Measurements from ENCODE around the gene EFCAB6. TPM values are rescaled to one million over a fixed set of nuclear protein-coding genes. Genes with fewer than 3 reads are reported as not detected.

The EFCAB6 gene
- total RNA-seq, 1 donor from 2014 or later: 0.26 TPM

DNA sequence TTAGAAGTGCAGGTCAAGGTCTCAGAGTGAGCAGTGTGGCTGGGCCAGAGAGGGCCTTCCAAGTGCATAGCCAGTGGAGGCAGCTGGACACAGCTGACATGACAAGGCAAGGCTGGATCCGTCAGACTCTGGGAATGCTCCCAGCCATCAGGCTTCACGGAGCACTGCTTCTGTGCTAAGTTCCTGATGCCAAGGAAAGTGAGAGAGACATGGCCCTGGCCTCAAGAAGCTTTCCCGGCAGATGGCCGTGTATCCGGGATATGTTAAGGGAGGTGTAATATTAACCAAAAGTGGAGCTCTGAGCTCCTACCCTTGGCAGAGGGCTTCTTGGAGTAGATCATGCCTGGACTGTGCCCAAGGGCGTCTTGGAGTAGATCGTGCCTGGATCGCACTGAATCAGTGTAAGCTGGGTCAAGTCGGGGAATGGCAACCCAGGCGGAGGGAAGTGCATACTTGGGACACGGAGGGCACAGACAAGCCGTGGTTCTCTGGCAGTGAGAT is 7.4 kb upstream of the EFCAB6 start:
- no peak for DNase-seq (ENCODE audit: low read depth, low spot score)

DNA sequence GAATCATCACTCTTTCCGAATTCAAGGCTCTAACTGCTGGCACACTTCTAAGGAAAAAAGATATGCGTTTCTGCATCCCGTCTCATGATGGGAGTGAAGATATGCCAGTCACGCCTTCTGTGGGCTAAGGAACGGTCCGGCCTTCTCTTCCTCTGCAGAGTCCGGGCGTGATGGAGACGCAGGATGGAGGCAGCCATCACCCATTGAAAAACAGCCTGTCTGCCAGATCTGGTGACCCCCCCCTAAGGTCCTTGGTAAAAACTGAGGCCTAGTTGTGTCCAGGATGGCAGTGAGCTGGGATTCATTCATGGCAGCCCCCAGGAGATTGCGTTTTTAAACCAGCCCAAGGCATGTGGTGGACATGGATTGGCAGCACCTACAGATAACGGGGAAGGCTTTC is 6.9 kb upstream of the EFCAB6 start:
- no peak for DNase-seq (ENCODE audit: low read depth, low spot score)

DNA sequence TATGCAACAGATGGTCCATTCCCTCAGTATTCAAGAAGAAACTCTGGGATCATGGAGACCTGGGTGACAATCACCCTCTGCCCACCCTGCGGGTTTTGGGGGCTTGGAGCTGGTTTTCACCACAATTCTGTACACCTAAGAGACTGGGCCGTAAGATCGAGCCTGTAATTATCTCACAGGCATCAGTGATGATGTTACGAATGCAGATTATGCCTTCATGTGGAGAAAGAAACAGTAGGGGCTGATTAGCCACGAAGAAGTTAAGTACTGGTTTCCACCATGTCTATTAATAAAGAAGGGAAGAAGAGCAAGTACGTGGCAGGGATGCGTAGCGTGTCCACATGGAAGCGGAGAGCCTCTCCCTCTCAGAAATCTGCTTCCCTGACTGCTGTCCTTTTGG is 5.3 kb upstream of the EFCAB6 start:
- no peak for DNase-seq (ENCODE audit: low read depth, low spot score)

DNA sequence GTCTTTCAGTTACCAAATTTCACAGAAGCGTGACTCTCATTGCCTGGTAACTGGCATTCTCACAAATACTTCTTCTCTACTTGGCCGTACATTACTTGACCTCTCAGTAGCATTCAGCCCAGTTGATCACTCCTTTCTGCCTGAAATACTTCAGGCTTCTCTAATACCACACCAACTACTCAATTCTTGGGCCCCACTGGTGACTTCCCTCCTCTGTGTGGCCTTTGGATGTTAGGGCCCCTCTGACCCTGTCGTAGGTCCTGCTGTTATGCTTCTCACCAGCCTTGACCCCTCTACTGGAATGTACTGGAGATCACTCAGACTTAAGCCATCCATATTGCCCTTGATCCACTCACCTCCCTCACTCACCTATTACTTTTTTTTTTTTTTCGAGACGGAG is 2.2 kb upstream of the EFCAB6 start:
- DNase-seq (ENCODE audit: low read depth, low spot score): no peak

DNA sequence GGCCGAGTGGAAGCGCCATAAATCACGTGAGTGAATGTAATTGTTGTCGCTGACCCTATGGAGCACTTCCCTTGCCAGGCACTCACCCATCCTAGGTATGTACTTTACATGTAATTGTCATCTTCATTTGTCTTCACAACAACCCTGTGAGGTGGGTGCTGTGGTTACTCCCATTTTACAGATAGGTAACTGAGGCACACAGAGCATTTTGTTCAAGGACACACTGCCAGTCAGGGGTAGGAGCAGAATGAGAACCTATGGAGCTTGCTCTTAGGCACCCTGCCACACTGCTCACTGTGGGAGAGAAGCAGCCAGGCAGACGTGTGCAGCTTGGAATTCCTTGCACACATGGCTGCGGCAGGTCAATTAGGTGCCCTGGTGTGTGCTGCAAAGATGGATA is 785 bp upstream of the EFCAB6 start:
- DNase-seq (ENCODE audit: low read depth, low spot score): no peak

DNA sequence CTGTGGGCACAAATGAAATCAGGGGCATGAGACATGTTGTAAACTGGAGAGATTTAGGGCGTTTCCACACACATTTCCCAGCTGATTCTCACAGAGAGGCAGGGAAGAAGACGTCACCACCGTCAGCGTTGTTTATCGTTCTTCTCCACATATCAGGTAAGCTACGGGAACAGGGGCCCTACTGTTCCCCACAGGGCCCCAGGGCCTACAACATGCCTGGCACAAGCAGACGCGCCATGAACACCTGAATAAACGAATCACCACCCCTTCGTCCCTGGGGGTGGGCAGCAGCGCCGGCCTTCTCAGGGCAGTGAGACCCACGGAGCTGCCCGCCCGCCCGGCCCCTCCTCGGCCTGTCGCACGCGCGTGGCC is 342 bp downstream of the EFCAB6 start:
- no peak for DNase-seq (ENCODE audit: low read depth, low spot score)

DNA sequence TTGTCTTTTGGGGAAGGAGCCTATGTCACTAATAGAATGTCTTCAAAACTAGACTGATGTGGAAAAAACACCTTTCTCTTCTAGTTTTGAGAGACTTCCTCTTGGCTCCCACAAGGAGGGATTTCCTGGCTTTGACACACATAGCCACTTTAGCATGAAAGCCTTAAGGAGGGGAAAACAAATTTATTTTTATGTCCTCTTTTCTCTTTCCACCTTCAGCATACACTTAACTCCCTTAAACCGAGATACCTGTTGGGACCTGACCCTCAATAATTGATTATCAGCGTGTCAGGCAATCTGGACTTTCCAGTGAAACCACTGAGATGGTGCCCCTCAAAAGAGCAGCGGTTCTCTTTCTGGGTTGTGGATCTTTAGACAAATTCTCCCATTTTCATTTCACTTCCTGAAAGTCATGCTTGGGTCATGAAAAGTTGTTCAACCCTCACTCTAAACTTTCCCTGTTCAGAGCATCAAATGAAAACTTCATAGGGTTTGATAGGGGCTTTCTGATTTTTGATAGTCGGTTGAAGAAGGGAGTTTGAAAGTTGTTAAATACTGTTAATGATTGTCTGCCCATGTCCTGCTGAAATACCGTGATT is 9.1 kb downstream of the EFCAB6 start:
- DNase-seq (ENCODE audit: low read depth, low spot score): no peak

DNA sequence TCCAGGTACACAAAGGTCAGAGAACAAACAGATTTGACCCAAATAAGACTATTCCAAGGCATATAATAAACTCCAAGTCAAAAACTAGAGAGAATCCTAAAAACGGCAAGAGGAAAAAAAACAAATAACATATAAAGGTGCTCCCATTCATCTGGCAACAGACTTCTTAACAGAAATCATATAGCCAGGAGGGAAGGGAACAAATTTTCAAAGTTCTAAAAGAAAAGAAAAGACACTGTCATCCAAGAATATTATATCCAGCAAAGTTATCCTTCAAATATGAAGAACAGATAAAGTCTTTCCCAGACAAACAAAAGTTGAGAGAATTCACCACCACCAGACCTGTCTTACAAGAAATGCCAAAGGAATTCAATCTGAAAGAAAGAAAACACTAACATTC is 11.1 kb downstream of the EFCAB6 start:
- no peak for DNase-seq (ENCODE audit: low read depth, low spot score)

DNA sequence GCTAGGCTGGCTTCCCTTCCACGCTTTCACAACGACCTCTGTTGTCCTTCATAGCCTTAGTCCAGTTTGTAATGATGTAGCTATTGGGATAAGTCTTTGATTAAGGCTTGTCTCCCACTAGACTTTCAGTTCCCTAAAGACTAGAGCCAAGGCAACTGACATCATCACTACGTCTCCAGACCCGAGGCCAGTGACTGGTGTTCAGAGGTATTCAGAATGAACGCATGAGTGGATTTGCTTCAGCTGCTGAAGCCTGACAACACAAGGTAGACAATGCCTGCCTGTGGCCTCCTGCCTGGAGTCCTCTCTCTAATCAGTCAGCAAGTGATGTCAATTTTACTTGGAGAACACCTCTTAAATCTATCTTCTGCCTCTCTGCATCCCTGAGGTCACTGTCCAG is 13.6 kb downstream of the EFCAB6 start:
- no peak for DNase-seq (ENCODE audit: low read depth, low spot score)

DNA sequence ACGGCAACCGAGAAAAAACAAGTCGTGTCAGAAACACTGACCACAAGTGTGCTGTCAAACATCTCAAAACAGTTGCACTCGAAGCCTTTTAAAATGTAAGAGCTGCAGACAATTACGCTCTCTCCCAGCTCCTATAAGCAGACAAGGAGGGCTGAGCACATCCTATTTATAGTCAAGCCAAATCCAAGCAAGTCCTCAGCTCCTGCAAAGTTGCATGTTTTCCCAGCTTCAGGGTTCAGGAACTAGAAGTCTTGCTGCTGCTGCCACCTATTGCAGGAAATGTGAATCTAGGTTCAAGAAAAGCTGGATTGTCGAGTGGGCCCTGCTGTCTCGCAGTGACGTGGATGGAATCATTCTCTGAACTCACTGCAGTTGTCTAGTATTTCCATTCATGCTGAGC is 15.5 kb downstream of the EFCAB6 start:
- no peak for DNase-seq (ENCODE audit: low read depth, low spot score)

DNA sequence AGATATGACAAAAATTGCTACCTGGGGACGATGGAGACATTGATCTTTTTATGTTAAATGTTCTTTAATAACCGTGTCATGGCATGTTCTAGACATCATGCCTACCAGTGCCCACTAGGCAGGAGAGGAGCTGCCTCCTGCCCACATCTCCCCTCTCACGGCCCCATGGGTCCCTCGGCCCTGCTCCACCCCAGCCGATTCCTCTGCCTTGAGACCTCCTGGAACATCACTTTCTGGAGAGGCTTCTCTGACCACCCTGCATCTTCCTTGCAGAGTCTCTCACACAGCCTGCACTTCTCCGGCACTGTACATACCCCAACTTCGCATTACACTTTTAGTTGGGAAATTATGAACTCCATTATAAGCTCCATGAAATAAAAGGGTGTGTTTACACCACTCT is 16.8 kb downstream of the EFCAB6 start:
- no peak for DNase-seq (ENCODE audit: low read depth, low spot score)

DNA sequence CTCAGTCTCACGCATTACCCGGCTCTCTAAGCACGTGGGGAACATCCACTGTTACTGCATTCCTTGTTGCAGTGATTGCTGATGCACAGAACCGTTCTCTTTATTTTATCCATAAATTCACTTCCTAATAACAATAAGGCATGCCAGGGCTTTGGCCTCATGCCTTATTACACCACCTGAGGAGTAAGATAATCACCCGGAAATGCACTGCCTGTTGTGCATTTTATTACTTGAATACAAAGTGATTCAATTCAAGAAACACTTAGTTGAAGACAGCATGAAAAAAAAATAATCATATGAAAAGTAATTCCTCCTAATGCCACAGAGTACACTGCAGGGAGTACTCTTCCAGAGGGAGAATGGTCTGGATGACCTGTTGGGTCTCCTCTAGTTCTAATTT is 19.2 kb downstream of the EFCAB6 start:
- DNase-seq (ENCODE audit: low read depth, low spot score): no peak

DNA sequence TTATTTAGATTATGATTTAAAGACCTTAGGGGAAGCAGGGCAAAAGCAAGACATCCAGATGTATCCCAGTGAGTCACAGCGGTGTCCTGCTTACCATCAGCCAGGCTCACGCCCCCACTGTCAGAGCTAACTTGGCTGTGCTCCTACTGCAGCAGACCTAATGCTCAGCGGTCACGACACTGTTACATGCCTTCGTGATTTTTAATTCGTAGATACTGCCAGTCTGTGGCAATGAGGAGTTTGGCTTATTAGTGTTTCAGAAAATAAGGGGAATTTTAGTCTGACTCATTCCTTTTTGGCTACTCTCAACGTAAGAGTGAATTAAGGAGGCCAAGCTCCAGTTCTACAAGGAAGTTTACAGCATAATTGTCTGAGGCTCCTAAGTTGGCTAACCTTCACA is 22.7 kb downstream of the EFCAB6 start:
- DNase-seq (ENCODE audit: low read depth, low spot score): no peak

DNA sequence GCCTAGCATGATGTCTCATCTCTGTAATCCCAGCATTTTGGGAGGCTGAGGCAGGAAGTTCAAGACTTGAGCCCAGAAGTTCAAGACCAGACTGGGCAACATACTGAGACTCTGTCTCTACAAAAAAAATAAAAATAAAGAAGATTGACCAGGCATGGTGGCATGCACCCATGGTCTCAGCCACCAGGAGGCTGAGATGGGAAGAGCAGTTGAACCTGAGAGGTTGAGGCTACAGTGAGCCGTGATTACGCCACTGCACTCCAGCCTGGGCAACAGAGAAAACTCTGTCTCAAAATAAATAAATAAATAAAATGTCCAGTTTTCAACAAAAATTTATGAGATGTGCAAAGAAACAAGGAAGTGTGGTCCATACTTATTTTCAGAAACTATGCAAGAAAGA is 28.3 kb downstream of the EFCAB6 start:
- no peak for DNase-seq (ENCODE audit: low read depth, low spot score)

DNA sequence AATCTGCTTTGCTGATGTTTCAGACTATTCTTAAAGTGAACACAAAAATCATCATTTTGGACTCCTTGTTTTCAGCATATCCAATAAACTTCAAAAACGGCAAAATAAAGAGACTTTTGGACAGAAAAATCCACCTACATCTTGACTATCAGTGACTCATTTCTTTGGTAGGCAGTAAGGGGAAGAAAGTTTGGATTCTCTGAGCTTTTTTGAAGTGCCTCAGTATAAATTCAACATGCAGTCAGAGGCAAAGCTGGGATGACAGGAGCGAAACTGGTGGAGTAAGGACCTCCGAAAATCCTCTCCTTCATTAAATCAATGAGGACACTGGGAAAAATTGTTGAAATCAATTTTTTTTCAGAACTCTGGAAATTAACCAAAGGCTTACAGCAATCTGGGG is 29.7 kb downstream of the EFCAB6 start:
- DNase-seq (ENCODE audit: low read depth, low spot score): no peak

DNA sequence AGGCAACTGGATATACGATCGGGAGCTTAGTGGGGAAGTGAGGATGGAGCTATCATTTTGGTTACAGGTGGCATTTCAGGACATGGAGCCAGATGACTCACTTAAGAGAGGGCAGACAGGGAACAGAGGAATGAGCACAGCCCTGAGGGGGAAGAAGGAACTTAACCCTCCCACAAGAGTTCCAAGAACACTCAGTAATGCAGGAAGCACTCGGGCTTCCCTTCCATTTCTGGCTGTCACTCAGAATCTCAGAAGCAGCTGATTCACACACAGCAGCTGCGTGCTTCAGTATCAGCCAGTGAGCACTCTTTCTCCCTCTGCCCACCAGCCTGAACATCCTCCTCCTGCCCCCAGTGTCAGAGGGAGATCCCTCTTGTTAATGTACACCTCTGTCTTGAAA is 34.8 kb downstream of the EFCAB6 start:
- DNase-seq (ENCODE audit: low read depth, low spot score): peak; percentile 73

DNA sequence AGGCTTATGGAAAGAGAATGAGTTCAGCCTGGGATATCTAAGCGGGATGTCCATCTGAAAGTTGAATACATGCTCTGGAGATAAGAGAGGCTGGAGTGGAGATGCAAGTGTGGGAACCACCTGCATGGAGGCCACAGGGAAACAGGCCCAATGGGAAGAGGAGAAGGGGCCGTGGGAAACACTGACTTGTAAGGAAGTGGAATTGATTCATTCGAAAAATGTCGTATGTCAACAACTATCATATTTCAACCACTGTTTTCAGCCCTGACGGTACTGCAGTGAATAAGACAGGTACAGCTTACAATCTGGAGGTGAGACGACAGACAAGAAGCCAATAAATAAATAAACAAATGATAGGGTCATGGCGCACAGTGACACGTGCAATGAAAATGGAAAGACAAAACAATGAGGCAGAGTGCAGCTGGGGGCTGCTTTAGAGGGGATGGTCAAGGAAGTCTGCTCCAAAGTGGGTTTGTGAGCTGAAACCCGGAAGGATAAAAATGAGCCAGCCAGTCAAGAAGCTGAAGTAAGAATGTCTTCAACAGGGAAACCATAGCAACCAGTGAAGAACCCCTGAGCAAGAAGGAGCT is 35.9 kb downstream of the EFCAB6 start:
- no peak for DNase-seq (ENCODE audit: low read depth, low spot score)

DNA sequence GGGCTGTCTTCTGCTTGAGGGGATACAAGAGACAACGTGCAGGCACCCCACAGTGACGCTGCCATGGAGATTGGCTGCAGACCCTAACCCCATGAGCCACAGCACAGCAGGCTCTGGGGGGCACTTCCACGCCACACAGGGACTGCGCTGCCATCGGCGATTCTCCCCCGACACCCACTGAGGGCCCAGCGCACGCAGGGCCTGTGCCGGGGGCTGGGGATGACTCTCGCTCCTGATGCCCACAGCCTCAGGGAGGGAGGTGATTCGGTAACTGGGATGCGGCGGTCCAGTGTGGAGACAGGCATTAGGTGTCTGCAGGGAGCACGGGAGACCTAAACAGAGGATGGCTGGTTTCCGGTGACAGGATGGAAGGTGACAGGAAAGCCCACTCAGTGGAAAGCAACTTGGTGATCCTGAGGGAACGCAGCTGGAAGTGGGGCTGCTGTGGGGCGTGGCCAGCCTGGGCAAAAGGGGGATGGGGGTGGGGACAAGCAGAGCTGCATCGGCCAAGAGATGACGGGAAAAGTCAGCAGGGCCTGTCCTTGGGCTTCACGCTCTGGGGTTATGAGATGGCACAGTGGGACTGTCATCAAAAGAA is 37.7 kb downstream of the EFCAB6 start:
- DNase-seq (ENCODE audit: low read depth, low spot score): no peak

DNA sequence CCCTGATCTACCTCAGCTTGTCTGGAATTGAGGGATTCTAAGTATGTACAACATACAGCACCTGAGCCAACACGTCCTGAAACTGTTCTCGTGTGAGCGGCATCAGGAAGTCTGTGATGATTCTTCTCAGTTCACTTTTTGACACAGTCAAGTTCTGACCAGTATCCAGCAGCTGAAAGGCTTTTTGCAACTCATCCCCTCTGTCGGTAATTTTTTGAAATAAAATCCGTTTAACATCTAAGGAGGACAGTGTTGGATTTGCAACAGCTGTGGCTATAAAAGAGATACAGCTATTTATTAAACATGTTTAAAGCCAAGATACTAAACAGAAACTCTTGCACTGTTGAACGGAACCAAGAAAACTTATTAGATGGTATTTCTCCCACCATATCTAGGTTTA is 39.3 kb downstream of the EFCAB6 start:
- no peak for DNase-seq (ENCODE audit: low read depth, low spot score)

DNA sequence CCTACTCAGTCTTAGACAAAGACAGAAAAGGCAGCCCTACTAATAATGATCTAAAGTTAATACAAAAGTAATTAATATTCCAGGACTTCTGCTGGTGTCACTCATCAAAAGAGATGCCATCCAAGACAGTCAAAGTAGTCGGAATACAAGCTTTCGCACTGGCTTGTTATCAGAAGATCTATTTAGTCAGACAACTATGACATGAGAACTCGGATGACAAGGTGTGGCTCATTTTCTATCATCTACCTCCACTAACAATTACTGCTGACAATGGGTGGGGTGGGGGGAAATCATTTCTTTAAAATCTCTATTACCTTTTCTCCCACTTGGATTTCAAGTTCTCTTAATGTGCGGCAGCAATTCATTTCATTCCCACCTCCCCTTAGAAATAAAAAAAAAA is 56.7 kb downstream of the EFCAB6 start:
- no peak for DNase-seq (ENCODE audit: low read depth, low spot score)

DNA sequence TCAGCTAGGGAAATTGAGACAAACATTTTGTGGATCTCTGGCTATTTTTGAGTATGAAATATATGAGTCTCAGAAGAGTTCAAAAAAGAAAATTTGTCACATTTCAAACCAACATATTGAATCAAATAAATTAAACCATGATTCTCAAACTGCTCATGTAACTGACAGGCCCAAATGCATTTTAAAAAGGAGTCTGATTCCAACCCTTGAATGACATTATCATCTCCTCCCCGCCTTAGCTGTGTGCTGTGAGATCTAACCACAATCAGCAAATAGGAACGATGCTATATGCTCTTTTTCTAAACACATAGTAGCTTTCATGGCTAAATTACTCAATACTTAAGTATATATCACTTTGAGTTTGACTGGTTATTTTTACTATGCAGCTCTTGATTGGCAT is 57.1 kb downstream of the EFCAB6 start:
- no peak for DNase-seq (ENCODE audit: low read depth, low spot score)

DNA sequence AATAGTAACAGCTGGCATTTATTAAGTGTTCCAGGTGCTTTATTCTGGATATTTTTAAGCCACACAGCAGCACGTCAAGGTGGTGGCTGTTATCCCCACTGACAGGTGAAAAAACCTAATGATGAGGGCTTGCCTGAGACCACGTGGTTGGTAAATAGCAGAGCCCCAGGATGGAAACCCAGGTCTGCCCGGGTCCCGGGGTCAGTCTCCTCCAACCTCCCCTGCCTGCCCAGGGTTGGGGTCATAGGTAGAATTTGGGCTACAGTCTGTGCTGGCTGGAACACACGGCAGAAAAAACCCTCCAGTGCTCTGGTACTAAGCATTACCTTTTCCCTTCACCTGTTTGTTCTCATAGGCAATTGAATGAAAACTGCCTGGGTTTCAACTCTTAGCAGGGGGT is 57.9 kb downstream of the EFCAB6 start:
- no peak for DNase-seq (ENCODE audit: low read depth, low spot score)

DNA sequence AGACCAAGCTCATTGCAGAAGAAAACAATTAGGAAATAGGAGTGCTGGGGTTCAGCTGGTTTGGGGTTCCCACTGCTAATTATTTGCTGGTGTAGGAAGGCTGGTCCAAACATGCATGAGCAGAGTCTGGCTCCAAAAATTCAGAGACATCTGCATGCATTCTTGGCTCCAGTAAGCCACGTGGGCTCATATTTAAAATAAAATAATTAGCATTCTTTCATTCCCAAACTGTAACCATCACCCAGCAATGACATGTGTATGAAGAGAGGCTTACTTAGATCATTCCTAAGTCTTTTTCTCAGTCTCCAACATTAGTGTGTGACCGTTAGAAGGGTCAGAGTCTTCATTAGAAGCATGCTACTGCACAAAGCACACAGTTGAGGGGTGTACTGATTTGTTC is 58.4 kb downstream of the EFCAB6 start:
- no peak for DNase-seq (ENCODE audit: low read depth, low spot score)
